ENCODE results near the gene SLC38A1. TPM values are rescaled to one million over a fixed set of nuclear protein-coding genes. Genes with fewer than 3 reads are reported as not detected.
"Not testable (repeated sequence)": the region's sequence is repeated elsewhere in the genome, so short reads cannot be mapped to it uniquely, and the experiment has no call there.

SLC38A1 gene
- total RNA-seq, 2 experiments from 2014 or later: 114 to 163 TPM

DNA sequence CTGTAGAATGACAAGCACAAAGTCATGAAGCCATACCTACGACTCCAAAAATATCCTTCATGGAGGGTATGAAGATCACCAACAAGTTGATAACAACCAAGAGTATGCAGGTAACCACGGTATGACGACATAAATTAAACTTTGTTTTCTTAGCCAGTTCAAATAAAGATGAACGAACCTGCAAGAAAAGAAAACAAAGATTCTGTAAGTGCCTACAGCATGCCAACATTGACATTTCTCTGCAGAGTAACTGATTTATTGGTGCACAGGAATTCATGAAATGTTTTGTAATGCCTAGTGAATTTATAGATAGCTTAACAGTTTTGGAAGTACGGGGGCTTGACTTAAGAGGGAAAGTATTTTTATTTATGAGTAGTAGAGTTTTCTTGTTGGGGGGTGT is 71.0 kb downstream of the SLC38A1 start:
- intact Hi-C loops (cut with micrococcal nuclease; ENCODE audit: unreplicated experiment): no loop called here
- H3K27ac ChIP-seq (ENCODE audit: low read depth, low read length, poor library complexity, severe bottlenecking): no peak overlapping the region
- no peaks in the 10 kb centered on the region for H3K9me3 ChIP-seq (ENCODE audit: low read length)
- H2AFZ ChIP-seq (ENCODE audit: low read length): no peak overlapping the region
- BruUV-seq (replicated peaks): no TSS peak
- CTCF ChIA-PET (ENCODE audit: unreplicated experiment): no interaction called here
- H3K79me2 ChIP-seq (ENCODE audit: insufficient read depth, low read depth, low read length): no peaks in the 10 kb centered on the region
- H4K20me1 ChIP-seq (ENCODE audit: insufficient read depth, low read length): no peaks in the 10 kb centered on the region
- H3K9me2 ChIP-seq (ENCODE audit: insufficient read depth, low read length): no peaks in the 10 kb centered on the region
- TF ChIP-seq EZH2phosphoT487 (IDR thresholded peaks at IDR 0.05; ENCODE audit: borderline replicate concordance, low read depth, low read length): no peak
- TF ChIP-seq, protein P1, sequence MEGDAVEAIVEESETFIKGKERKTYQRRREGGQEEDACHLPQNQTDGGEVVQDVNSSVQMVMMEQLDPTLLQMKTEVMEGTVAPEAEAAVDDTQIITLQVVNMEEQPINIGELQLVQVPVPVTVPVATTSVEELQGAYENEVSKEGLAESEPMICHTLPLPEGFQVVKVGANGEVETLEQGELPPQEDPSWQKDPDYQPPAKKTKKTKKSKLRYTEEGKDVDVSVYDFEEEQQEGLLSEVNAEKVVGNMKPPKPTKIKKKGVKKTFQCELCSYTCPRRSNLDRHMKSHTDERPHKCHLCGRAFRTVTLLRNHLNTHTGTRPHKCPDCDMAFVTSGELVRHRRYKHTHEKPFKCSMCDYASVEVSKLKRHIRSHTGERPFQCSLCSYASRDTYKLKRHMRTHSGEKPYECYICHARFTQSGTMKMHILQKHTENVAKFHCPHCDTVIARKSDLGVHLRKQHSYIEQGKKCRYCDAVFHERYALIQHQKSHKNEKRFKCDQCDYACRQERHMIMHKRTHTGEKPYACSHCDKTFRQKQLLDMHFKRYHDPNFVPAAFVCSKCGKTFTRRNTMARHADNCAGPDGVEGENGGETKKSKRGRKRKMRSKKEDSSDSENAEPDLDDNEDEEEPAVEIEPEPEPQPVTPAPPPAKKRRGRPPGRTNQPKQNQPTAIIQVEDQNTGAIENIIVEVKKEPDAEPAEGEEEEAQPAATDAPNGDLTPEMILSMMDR (conservative IDR thresholded peaks at IDR 0.05; ENCODE audit: low read length): no peak
- POLR2A ChIA-PET: interaction anchor here (1.3 kb wide), 1 partner anchor 20 kb away, joined by 3 read pairs; no protein-coding TSS in a partner anchor
- peaks cover 99% of the 10 kb centered on the region for H3K36me3 ChIP-seq (ENCODE audit: insufficient read depth, low read length)
- no peak for DNase-seq (ENCODE audit: low spot score)
- H3K4me3 ChIP-seq (ENCODE audit: low read depth, low read length, poor library complexity, severe bottlenecking): no peak overlapping the region
- no peaks in the 10 kb centered on the region for H3K4me1 ChIP-seq (ENCODE audit: insufficient read depth, low read length, poor library complexity, severe bottlenecking)
- H3K4me2 ChIP-seq (ENCODE audit: low read length): no peak overlapping the region

DNA sequence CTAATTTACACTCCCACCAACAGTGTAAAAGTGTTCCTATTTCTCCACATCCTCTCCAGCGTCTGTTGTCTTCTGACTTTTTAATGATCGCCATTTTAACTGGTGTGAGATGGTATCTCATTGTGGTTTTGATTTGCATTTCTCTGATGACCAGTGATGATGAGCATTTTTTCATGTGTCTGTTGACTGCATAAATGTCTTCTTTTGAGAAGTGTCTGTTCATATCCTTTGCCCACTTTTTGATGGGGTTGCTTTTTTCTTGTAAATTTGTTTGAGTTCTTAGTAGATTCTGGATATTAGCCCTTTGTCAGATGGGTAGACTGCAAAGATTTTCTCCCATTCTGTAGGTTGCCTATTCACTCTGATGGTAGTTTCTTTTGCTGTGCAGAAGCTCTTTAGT is 78.3 kb downstream of the SLC38A1 start:
- H3K9me3 ChIP-seq (ENCODE audit: low read length); H3K27ac ChIP-seq (ENCODE audit: low read depth, low read length, poor library complexity, severe bottlenecking); DNase-seq (ENCODE audit: low spot score); intact Hi-C loops (cut with micrococcal nuclease; ENCODE audit: unreplicated experiment); CTCF ChIA-PET (ENCODE audit: unreplicated experiment); H3K9me2 ChIP-seq (ENCODE audit: insufficient read depth, low read length); H4K20me1 ChIP-seq (ENCODE audit: insufficient read depth, low read length); H3K4me2 ChIP-seq (ENCODE audit: low read length); H3K79me2 ChIP-seq (ENCODE audit: insufficient read depth, low read depth, low read length); H3K4me1 ChIP-seq (ENCODE audit: insufficient read depth, low read length, poor library complexity, severe bottlenecking); H3K4me3 ChIP-seq (ENCODE audit: low read depth, low read length, poor library complexity, severe bottlenecking); BruUV-seq (replicated peaks); H2AFZ ChIP-seq (ENCODE audit: low read length): not testable (repeated sequence)
- POLR2A ChIA-PET: interaction anchor here (0.6 kb wide), 1 partner anchor 71 kb away, joined by 5 read pairs; no protein-coding TSS in a partner anchor
- H3K36me3 ChIP-seq (ENCODE audit: insufficient read depth, low read length): peaks cover 85% of the 10 kb centered on the region

DNA sequence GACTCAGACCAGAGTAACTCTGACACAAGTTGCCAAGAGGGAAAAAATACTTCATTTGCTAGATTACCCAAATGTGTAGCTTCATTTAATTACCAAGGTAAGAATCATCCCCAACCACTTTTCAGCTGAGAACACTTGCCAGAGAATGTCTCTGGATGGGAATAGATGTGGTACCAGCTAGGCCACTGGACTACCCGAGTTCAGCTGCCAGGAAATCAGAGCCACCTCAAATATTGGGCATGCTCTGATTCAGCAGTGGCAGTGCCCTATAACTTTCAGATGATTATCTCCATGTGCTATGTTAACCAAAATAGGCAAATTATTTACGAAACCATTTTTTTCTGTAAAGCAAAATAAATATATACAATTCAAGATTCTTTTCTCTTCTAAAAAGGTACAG is 80.7 kb downstream of the SLC38A1 start:
- ChIA-PET CTCF (ENCODE audit: unreplicated experiment) (no interaction called here), POLR2A (interaction anchor here (1.4 to 1.5 kb wide), 2 partner anchors 20 to 82 kb away, joined by 3 to 5 read pairs; no protein-coding TSS in a partner anchor)
- H3K79me2 ChIP-seq (ENCODE audit: insufficient read depth, low read depth, low read length): no peaks in the 10 kb centered on the region
- DNase-seq (ENCODE audit: low spot score): no peak
- H3K4me3 ChIP-seq (ENCODE audit: low read depth, low read length, poor library complexity, severe bottlenecking): no peak overlapping the region
- H3K9me3 ChIP-seq (ENCODE audit: low read length): no peaks in the 10 kb centered on the region
- intact Hi-C loops (cut with micrococcal nuclease; ENCODE audit: unreplicated experiment): no loop called here
- no TSS peak for BruUV-seq (replicated peaks)
- H3K36me3 ChIP-seq (ENCODE audit: insufficient read depth, low read length): peaks cover 82% of the 10 kb centered on the region
- no peak overlapping the region for H3K4me2 ChIP-seq (ENCODE audit: low read length)
- no peaks in the 10 kb centered on the region for H3K4me1 ChIP-seq (ENCODE audit: insufficient read depth, low read length, poor library complexity, severe bottlenecking)
- H4K20me1 ChIP-seq (ENCODE audit: insufficient read depth, low read length): no peaks in the 10 kb centered on the region
- TF ChIP-seq, protein P1 (conservative IDR thresholded peaks at IDR 0.05; ENCODE audit: low read length): no peak
- TF ChIP-seq EZH2phosphoT487 (IDR thresholded peaks at IDR 0.05; ENCODE audit: borderline replicate concordance, low read depth, low read length): no peak
- no peak overlapping the region for H2AFZ ChIP-seq (ENCODE audit: low read length)
- H3K27ac ChIP-seq (ENCODE audit: low read depth, low read length, poor library complexity, severe bottlenecking): no peak overlapping the region
- H3K9me2 ChIP-seq (ENCODE audit: insufficient read depth, low read length): no peaks in the 10 kb centered on the region

Data from OCI-LY7 (cell line).